GM12878 (cell line): ENCODE measurements around the gene DPF3. TPM values are rescaled to one million over a fixed set of nuclear protein-coding genes. Genes with fewer than 3 reads are reported as not detected.

ENCODE experiments used
- ATAC-seq: fragments of 200-7000 bp; cut with Tn5 transposase; 3 replicates; pipeline ENCODE4 v1.9.1; 2020; ENCODE audit warnings: mild to moderate bottlenecking, moderate library complexity
- BruUV-seq: library from RNA; stranded (reverse); fragments of 400-500 nt; replicated peaks from 2 replicates; lab custom pipeline; 2021; lab: Mats Ljungman, UMichigan
- CTCF ChIA-PET: fragments of 300-600 bp; sonication (Branson Sonifier 250); formaldehyde crosslinking; extraction: SDS; loops from one replicate; lab custom pipeline; 2021; ENCODE audit warnings: inconsistent platforms; lab: Yijun Ruan, JAX
- POLR2A ChIA-PET: fragments of 350-600 bp; formaldehyde crosslinking; extraction: SDS; loops from one replicate; lab custom pipeline; 2021; ENCODE audit warnings: inconsistent platforms; lab: Charles Lee
- RAD21 ChIA-PET: fragments of 300-600 bp; sonication (Branson Sonifier 250); formaldehyde crosslinking; loops from one replicate; lab custom pipeline; 2023; ENCODE audit warnings: antibody characterized with exemption; ENCODE audit not compliant: unreplicated experiment; lab: Charles Lee
- SMC1A ChIA-PET: fragments of 300-600 bp; sonication (Branson Sonifier 250); formaldehyde crosslinking; loops from one replicate; lab custom pipeline; 2023; ENCODE audit not compliant: unreplicated experiment, uncharacterized antibody; lab: Charles Lee
- DNase-seq: peaks from one replicate; pipeline ENCODE4 v3.0.0-alpha.2; 2011; ENCODE audit warnings: low read depth, low spot score
- FAIRE-seq: peaks from 3 replicates; lab custom pipeline; 2011; peaks lifted over from hg19 to GRCh38; lab: Jason Lieb, UNC
- H2AFZ ChIP-seq: 2 replicates; pipeline ENCODE4 v1.6.0; 2011; ENCODE audit warnings: low read depth, low read length, control low read depth; ENCODE audit not compliant: control insufficient read depth
- H3K27ac ChIP-seq: 2 replicates; pipeline ENCODE4 v1.5.1; 2011; ENCODE audit warnings: control low read depth; ENCODE audit not compliant: control insufficient read depth, insufficient read depth
- H3K27me3 ChIP-seq, 2 experiments: replicated peaks in 1 of 2; 2 replicates each; pipeline versions ENCODE4 v1.6.0 to v1.6.1; 2011; ENCODE audit warnings: low read length in 1 of 2; ENCODE audit not compliant: control insufficient read depth in 2 of 2, insufficient read depth in 2 of 2
- H3K36me3 ChIP-seq, 2 experiments: 2 replicates each; pipeline ENCODE4 v1.5.1; 2011; ENCODE audit warnings: low read length in 1 of 2; ENCODE audit not compliant: control insufficient read depth in 2 of 2, insufficient read depth in 2 of 2
- H3K4me1 ChIP-seq: 2 replicates; pipeline ENCODE4 v1.6.1; 2011; ENCODE audit warnings: mild to moderate bottlenecking, low read length, moderate library complexity, mixed read lengths; ENCODE audit not compliant: control insufficient read depth, insufficient read depth
- H3K4me2 ChIP-seq: 2 replicates; pipeline ENCODE4 v1.6.0; 2011; ENCODE audit warnings: control low read depth; ENCODE audit not compliant: control insufficient read depth, insufficient read depth
- H3K4me3 ChIP-seq: fragments of 200-600 bp; sonication (generic); 2 replicates; pipeline ENCODE4 v1.5.1; 2016
- H3K79me2 ChIP-seq: 2 replicates; pipeline ENCODE4 v1.6.0; 2011; ENCODE audit warnings: low read length; ENCODE audit not compliant: control insufficient read depth, insufficient read depth
- H3K9ac ChIP-seq: 2 replicates; pipeline ENCODE4 v1.8.0; 2011; ENCODE audit warnings: low read length, control low read depth, mixed read lengths; ENCODE audit not compliant: control insufficient read depth, insufficient read depth
- H3K9me3 ChIP-seq: replicated peaks from 3 replicates; pipeline ENCODE4 v1.5.1; 2011; ENCODE audit warnings: mild to moderate bottlenecking, low read length; ENCODE audit not compliant: control insufficient read depth, insufficient read depth
- H4K20me1 ChIP-seq: 2 replicates; pipeline ENCODE4 v1.6.0; 2011; ENCODE audit not compliant: control insufficient read depth, insufficient read depth
- ATF7 ChIP-seq: fragments of 450-650 bp; IDR thresholded peaks from 2 replicates; pipeline ENCODE4 v1.6.1; 2016; ENCODE audit warnings: low read depth, mild to moderate bottlenecking
- BCL11A ChIP-seq: IDR thresholded peaks from 2 replicates; pipeline ENCODE4 v1.6.1; 2011; ENCODE audit warnings: low read depth, low read length
- E2F8 ChIP-seq: fragments of 450-650 bp; IDR thresholded peaks from 2 replicates; pipeline ENCODE4 v1.6.1; 2018; ENCODE audit warnings: mild to moderate bottlenecking, low read depth, moderate library complexity; ENCODE audit not compliant: partially characterized antibody
- HDGF ChIP-seq: fragments of 450-650 bp; IDR thresholded peaks from 2 replicates; pipeline ENCODE4 v1.6.1; 2016; ENCODE audit warnings: antibody characterized with exemption
- IKZF1 ChIP-seq: fragments of 450-650 bp; conservative IDR thresholded peaks from 2 replicates; pipeline ENCODE4 v1.6.1; 2017; ENCODE audit warnings: antibody characterized with exemption, mild to moderate bottlenecking
- IRF3 ChIP-seq: fragments of 450-650 bp; IDR thresholded peaks from 2 replicates; pipeline ENCODE4 v1.6.1; 2014; ENCODE audit warnings: mild to moderate bottlenecking
- MTA3 ChIP-seq: IDR thresholded peaks from 2 replicates; pipeline ENCODE4 v1.6.1; 2012; ENCODE audit warnings: low read length, inconsistent platforms, borderline replicate concordance
- MYC ChIP-seq: IDR thresholded peaks from 2 replicates; pipeline ENCODE4 v1.6.1; 2011; ENCODE audit warnings: mild to moderate bottlenecking, low read length, moderate library complexity, inconsistent platforms; ENCODE audit not compliant: insufficient read depth, insufficient replicate concordance, insufficient read length, severe bottlenecking
- NR2C2 ChIP-seq: IDR thresholded peaks from 2 replicates; pipeline ENCODE4 v1.6.1; 2011; ENCODE audit warnings: borderline replicate concordance, low read depth; ENCODE audit not compliant: control insufficient read depth, insufficient read length
- ZNF207 ChIP-seq: fragments of 450-650 bp; IDR thresholded peaks from 2 replicates; pipeline ENCODE4 v1.6.1; 2014; ENCODE audit warnings: antibody characterized with exemption, mild to moderate bottlenecking, borderline replicate concordance
- WGBS: methylation state at CpG from one replicate; pipeline ENCODE4 v1.1.6; 2016; ENCODE audit warnings: low lambda C conversion rate; ENCODE audit not compliant: insufficient replicate concordance, insufficient coverage; ENCODE audit errors: missing lambda C conversion rate; 5-methylcytosine and 5-hydroxymethylcytosine counted together
- in situ Hi-C: fragments of 300-500 bp; cut with MboI; formaldehyde crosslinking; loops from 9 replicates; pipeline ENCODE4 v1.14.3; 2018; ENCODE audit warnings: mixed read lengths
- intact Hi-C: fragments of 100-400 bp; cut with micrococcal nuclease; formaldehyde crosslinking; loops from one replicate; pipeline ENCODE4 v1.14.2; 2022; ENCODE audit not compliant: unreplicated experiment
- polyA plus RNA-seq, 11 experiments: library from polyadenylated mRNA; depleted of rRNA in 4 of 11; unstranded in 6 of 11; stranded (reverse) in 5 of 11; fragments of >200 nt; fragmentation: Nextera tagmentation in 4 of 11; fragmentation: Illumina TruSeq in 1 of 11; extraction: Ambion mirVana in 4 of 11; extraction: Trizol in 1 of 11; gene quantifications; 1 replicate in 1 of 11; 2 replicates in 10 of 11; pipeline versions ENCODE4 v1.2.1 to v1.2.3, GENCODE V29; 2011 to 2016; ENCODE audit warnings: inconsistent platforms in 2 of 11, missing spikeins in 2 of 11, low read depth in 1 of 11
- total RNA-seq, 4 experiments: library from RNA; depleted of rRNA in 3 of 4; stranded (reverse); fragments of >200 nt in 3 of 4; fragmentation: Illumina TruSeq in 1 of 4; extraction: Trizol in 1 of 4; gene quantifications; 2 replicates each; pipeline versions ENCODE4 v1.2.1 to v1.2.3, GENCODE V29; 2013 to 2021

The DPF3 gene
- total and polyA plus RNA-seq, 10 of the 15 experiments (the other 5 are each of a cell fraction or from before 2014, with no cell fraction given) = 0.69 to 8.0 (median 2.2) TPM

GRCh38 chr14:72881543-72881942, 12.4 kb downstream of the DPF3 start:
- no peaks in the 10 kb centered on the region for H3K36me3 ChIP-seq
- BruUV-seq = no TSS peak
- in situ Hi-C loops (no loop called here), intact Hi-C loops (no loop called here)
- SMC1A ChIA-PET = interaction anchor here (0.7 to 1.6 kb wide), 7 partner anchors 9 to 255 kb away, joined by 3 to 8 read pairs (median 3); no protein-coding TSS in a partner anchor
- no peak overlapping the region for H3K4me2 ChIP-seq
- H3K9me3 ChIP-seq = peaks cover under 1% of the 10 kb centered on the region; the same call in 2 of the 3 replicates
- H3K4me1 ChIP-seq = peaks cover 14% of the 10 kb centered on the region
- CTCF ChIA-PET = interaction anchor here (0.9 to 1.3 kb wide), 4 partner anchors 18 to 368 kb away, joined by 3 to 5 read pairs (median 4); no protein-coding TSS in a partner anchor
- no peak overlapping the region for H3K9ac ChIP-seq
- POLR2A ChIA-PET = interaction anchor here (0.9 kb wide), 1 partner anchor 13 kb away, joined by 4 read pairs; the partner anchor contains the start of gene DPF3
- ATAC-seq (no peak), FAIRE-seq (no peak), DNase-seq (no peak)
- H3K79me2 ChIP-seq = no peaks in the 10 kb centered on the region
- H3K27ac ChIP-seq = no peak overlapping the region
- no peaks in the 10 kb centered on the region for H4K20me1 ChIP-seq
- no peak overlapping the region for H2AFZ ChIP-seq
- no peaks in the 10 kb centered on the region for H3K27me3 ChIP-seq
- WGBS = 60% methylated on average over 2 of the region's 2 CpGs
- RAD21 ChIA-PET = interaction anchor here (1.2 kb wide), 1 partner anchor 13 kb away, joined by 4 read pairs; the partner anchor contains the start of gene DPF3
- TF ChIP-seq BCL11A = no peak
- TF ChIP-seq ATF7 = no peak
- TF ChIP-seq MTA3 = no peak
- no peak for TF ChIP-seq IKZF1
- TF ChIP-seq E2F8 = no peak
- no peak for TF ChIP-seq IRF3
- TF ChIP-seq NR2C2 = no peak
- no peak for TF ChIP-seq ZNF207
- TF ChIP-seq MYC = no peak
- no peak for TF ChIP-seq HDGF
- TF ChIP-seq, all 136 proteins: peak for 0
- H3K4me3 ChIP-seq = no peak overlapping the region
